Central memory CD8-positive, alpha-beta T cell (primary cell): ENCODE measurements around the gene MED17.

Experiments used
- ATAC-seq: fragments of 150-1000 bp; cut with Tn5 transposase; replicated peaks from 2 replicates; pipeline ENCODE4 v1.10.0; 2022; ENCODE audit warnings: mild to moderate bottlenecking, moderate FRiP score, moderate number of reproducible peaks; ENCODE audit not compliant: poor library complexity, severe bottlenecking; ENCODE audit errors: extremely low read depth
- DNase-seq, 2 donors: peaks; one replicate each; pipeline ENCODE4 v3.0.0; 2021; ENCODE audit warnings: low spot score in 2 of 2
- H3K27ac Mint-ChIP-seq: one replicate; pipeline ENCODE4 v1.8.0; 2022; ENCODE audit warnings: low read depth, mild to moderate bottlenecking, moderate library complexity, mixed read lengths
- H3K27me3 Mint-ChIP-seq: one replicate; pipeline ENCODE4 v1.8.0; 2022; ENCODE audit warnings: mixed read lengths
- H3K36me3 Mint-ChIP-seq: one replicate; pipeline ENCODE4 v1.8.0; 2022; ENCODE audit warnings: mild to moderate bottlenecking, moderate library complexity, mixed read lengths; ENCODE audit not compliant: insufficient read depth
- H3K4me1 Mint-ChIP-seq: one replicate; pipeline ENCODE4 v1.8.0; 2022; ENCODE audit warnings: mixed read lengths
- H3K4me3 Mint-ChIP-seq: one replicate; pipeline ENCODE4 v1.8.0; 2022; ENCODE audit warnings: mild to moderate bottlenecking, moderate library complexity, mixed read lengths
- H3K9me3 Mint-ChIP-seq: one replicate; pipeline ENCODE4 v1.8.0; 2022; ENCODE audit warnings: mixed read lengths

MED17 gene

DNA sequence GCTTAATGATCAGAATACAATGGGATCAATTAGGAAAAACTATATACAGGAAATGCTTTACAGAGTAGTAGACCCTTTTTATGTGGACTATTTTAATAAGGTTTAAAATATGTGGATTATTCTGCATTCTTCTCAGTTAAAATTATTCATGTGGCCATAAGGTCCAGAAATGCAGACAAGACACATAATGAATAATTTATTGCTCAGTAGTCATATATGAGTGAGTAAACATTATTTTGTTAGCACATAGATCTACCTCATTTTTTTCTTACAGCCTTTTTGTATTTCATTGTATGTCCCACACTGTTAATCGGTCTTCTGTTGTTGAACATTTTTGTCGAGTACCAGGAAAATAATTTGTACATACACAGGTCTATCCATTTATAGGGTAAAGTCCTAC, 20.8 kb downstream of the MED17 start:
- Mint-ChIP-seq H3K4me1 (peaks cover 23% of the 10 kb centered on the region), H3K36me3 (peaks cover 71% of the 10 kb centered on the region), H3K9me3 (no peaks in the 10 kb centered on the region), H3K27ac (no peak overlapping the region), H3K4me3 (no peak overlapping the region), H3K27me3 (no peaks in the 10 kb centered on the region)
- ATAC-seq (no peak), DNase-seq (no peak)

DNA sequence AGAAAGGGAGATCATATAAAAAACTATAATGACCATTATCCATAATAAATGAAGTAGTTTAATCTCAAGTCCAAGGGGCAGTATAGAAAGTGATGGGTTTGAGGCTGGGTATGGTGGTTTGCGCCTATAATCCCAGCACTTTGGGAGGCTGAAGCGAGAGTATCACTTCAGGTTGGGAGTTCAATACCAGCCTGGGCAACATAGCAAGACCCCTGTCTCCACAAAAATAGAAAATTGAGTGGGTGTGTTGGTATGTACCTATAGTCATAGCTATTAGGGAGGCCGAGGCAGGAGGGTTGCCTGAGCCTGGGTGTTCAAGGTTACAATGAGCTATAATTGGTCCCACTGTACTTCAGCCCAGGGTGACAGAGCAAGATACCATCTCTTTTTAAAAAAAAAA, 23.9 kb downstream of the MED17 start:
- H3K4me3 Mint-ChIP-seq, result no peak overlapping the region
- no peak for DNase-seq
- no peak for ATAC-seq
- peaks cover 14% of the 10 kb centered on the region for H3K4me1 Mint-ChIP-seq
- H3K27ac Mint-ChIP-seq, result peak overlapping the region; percentile 55
- no peaks in the 10 kb centered on the region for H3K27me3 Mint-ChIP-seq
- peaks cover 78% of the 10 kb centered on the region for H3K36me3 Mint-ChIP-seq
- H3K9me3 Mint-ChIP-seq, result no peaks in the 10 kb centered on the region

DNA sequence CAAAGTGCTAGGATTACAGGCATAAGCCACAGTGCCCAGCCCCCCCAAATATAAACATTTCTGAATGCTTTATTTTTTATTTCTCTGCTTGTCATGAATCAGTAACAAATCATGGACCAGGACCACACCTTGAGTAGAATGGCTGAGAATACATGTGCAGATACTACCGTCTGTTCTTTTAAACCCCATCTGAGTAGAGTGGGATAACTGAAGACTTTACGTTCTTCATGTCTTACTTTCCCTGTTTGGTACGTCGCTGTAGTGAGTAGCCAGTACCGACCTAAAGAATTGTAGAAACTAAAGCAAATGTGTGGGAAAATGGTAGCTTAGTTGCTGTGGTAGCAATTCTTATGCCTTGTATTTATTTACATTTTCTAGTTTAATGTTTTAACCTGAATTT, 29.9 kb downstream of the MED17 start:
- Mint-ChIP-seq H3K9me3 (no peaks in the 10 kb centered on the region), H3K27me3 (no peaks in the 10 kb centered on the region), H3K4me1 (no peaks in the 10 kb centered on the region), H3K36me3 (peaks cover 51% of the 10 kb centered on the region), H3K27ac (peak overlapping the region; percentile 38), H3K4me3 (no peak overlapping the region)
- DNase-seq, result no peak
- no peak for ATAC-seq

DNA sequence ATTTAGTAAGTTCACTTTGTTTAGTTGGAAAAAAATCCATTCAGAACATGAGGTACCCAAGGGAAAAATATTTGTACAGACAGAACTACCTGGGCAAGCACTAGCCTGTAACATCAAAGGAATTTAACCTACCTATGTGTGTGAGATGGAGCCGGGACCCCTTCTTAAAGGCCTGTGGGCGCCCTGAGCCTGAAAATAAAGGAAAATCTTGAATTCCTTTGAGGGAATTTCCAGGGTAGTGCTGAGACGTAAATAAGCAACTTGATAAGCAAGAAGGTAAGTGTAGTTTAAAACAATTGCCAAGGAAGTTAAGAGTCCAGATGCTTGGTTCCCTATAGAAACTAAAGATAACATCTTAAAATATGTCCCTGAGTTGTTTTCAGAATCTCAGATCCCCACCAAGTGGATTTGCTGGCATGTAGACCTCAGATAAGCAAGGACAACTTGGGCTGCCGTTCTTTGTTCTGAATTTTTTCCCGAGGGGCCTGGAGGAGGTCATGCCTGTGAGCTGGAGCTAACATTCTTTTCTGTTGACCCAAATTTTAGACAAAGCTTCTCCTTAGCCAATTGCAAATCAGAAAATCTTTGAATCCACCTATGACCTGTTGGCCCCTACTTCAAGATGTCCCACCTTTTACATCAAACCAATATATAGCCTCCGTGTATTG, 31.0 kb downstream of the MED17 start:
- Mint-ChIP-seq H3K4me1 (no peaks in the 10 kb centered on the region), H3K36me3 (peaks cover 44% of the 10 kb centered on the region), H3K9me3 (no peaks in the 10 kb centered on the region), H3K27me3 (no peaks in the 10 kb centered on the region), H3K4me3 (no peak overlapping the region), H3K27ac (no peak overlapping the region)
- ATAC-seq, result no peak
- no peak for DNase-seq

- Mint-ChIP-seq H3K36me3 (peaks cover 20% of the 10 kb centered on the region), H3K4me1 (no peaks in the 10 kb centered on the region)
Observed at GRCh38 chr11:93817426-93818348, 33.6 kb downstream of the MED17 start.

GRCh38 chr11:93819966-93820695, 36.0 kb downstream of the MED17 start:
- Mint-ChIP-seq H3K27me3 (peaks cover 11% of the 10 kb centered on the region), H3K9me3 (no peaks in the 10 kb centered on the region), H3K27ac (no peak overlapping the region), H3K4me1 (no peaks in the 10 kb centered on the region), H3K36me3 (peaks cover 5% of the 10 kb centered on the region), H3K4me3 (no peak overlapping the region)
- DNase-seq (no peak), ATAC-seq (no peak)

More at GRCh38 chr11:93817426-93818348, 33.6 kb downstream of the MED17 start:
- no peaks in the 10 kb centered on the region for H3K27me3 Mint-ChIP-seq
- peak overlapping the region; percentile 33 for H3K27ac Mint-ChIP-seq
- DNase-seq (no peak), ATAC-seq (no peak)
- H3K4me3 Mint-ChIP-seq, result no peak overlapping the region
- no peaks in the 10 kb centered on the region for H3K9me3 Mint-ChIP-seq

DNA sequence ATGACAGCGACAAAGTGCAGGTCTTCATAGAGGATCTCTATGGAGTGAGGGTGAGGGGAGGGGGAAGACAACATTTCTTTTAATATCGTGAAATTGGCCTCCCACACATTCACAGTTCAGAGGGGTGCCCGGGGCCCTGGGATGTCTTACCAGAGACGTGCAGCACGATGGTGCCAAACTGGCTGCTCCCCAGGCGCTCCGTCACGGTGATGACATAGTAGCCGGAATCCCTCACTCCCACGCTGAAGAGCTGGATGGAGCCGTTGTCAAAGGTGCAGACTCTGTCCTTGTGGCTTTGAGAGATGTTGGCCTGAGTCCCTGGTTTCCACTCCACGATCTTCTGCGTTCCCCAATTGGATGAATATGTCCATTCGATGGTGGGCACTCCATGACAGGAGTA, 36.8 kb downstream of the MED17 start:
- H3K4me1 Mint-ChIP-seq, result no peaks in the 10 kb centered on the region
- no peak for ATAC-seq
- H3K27ac Mint-ChIP-seq, result no peak overlapping the region
- DNase-seq, result no peak
- H3K9me3 Mint-ChIP-seq, result no peaks in the 10 kb centered on the region
- peaks cover 2% of the 10 kb centered on the region for H3K36me3 Mint-ChIP-seq
- no peak overlapping the region for H3K4me3 Mint-ChIP-seq
- H3K27me3 Mint-ChIP-seq, result peaks cover 11% of the 10 kb centered on the region

GRCh38 chr11:93821617-93822016, 37.5 kb downstream of the MED17 start:
- no peaks in the 10 kb centered on the region for H3K4me1 Mint-ChIP-seq
- no peak for DNase-seq
- no peaks in the 10 kb centered on the region for H3K9me3 Mint-ChIP-seq
- no peak overlapping the region for H3K4me3 Mint-ChIP-seq
- peaks cover 2% of the 10 kb centered on the region for H3K36me3 Mint-ChIP-seq
- H3K27me3 Mint-ChIP-seq, result peaks cover 11% of the 10 kb centered on the region
- no peak overlapping the region for H3K27ac Mint-ChIP-seq
- no peak for ATAC-seq

DNA sequence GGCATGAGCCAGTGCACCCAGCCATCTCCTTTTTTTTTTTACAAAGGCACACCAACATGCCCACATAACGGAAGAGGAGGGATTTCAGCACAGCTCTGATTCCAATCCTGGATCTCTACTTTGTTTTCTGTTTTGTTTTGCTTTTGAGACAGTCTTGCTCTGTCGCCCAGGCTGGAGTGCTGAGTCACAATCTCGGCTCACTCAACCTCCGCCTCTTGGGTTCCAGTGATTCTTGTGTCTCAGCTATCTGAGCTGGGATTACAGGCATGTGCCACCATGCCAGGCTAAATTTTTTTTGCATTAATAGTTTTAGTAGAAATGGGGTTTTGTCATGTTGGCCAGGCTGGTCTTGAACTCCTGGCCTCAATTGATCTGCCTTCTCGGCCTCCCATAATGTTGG, 38.3 kb downstream of the MED17 start:
- ATAC-seq (no peak), DNase-seq (no peak)
- Mint-ChIP-seq H3K27ac (no peak overlapping the region), H3K36me3 (peaks cover 2% of the 10 kb centered on the region), H3K9me3 (no peaks in the 10 kb centered on the region), H3K4me1 (no peaks in the 10 kb centered on the region), H3K4me3 (no peak overlapping the region), H3K27me3 (peaks cover 11% of the 10 kb centered on the region)

DNA sequence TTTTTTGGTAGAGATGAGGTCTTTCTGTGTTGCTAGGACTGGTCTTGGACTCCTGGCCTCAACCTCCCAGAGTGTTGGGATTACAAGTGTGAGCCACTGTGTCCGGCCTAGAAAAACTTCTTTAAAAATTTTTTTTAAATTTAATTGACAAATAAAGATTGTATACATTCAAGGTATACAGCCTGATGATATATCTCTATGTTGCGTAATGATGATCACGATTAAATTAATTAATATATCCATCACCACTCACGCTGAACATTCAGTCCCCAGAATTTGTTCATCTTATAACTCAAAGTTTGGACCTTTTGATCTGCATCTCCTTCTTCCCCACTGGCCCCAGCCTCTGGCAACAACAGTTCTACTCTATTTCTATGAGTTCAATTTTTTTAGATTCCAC, 39.1 kb downstream of the MED17 start:
- H3K36me3 Mint-ChIP-seq, result peaks cover 2% of the 10 kb centered on the region
- DNase-seq (no peak), ATAC-seq (no peak)
- no peaks in the 10 kb centered on the region for H3K4me1 Mint-ChIP-seq
- no peak overlapping the region for H3K27ac Mint-ChIP-seq
- H3K27me3 Mint-ChIP-seq, result peaks cover 11% of the 10 kb centered on the region
- no peak overlapping the region for H3K4me3 Mint-ChIP-seq
- no peaks in the 10 kb centered on the region for H3K9me3 Mint-ChIP-seq

DNA sequence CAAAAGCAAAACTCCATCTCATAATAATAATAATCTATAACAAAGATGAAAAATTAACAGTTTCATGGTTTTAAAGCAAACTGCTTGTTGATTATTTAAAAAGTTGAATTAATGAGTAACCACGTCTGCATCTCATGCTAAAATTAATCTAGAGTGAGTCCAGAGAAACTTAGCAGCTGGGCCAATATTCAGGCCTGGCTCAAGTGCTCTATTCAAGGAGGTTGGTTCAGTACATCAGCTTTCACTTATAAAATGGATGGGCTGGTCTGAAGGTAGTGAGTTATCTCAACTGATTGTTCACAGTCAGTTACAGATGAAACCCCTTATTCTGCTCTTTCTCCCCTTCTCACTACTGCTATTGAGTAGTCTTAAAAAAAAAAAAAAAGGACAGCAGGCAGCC, 43.3 kb downstream of the MED17 start:
- Mint-ChIP-seq H3K9me3 (no peaks in the 10 kb centered on the region), H3K27me3 (peaks cover 26% of the 10 kb centered on the region), H3K27ac (no peak overlapping the region), H3K36me3 (peaks cover 2% of the 10 kb centered on the region), H3K4me1 (no peaks in the 10 kb centered on the region), H3K4me3 (no peak overlapping the region)
- DNase-seq (no peak), ATAC-seq (no peak)

- H3K27me3 Mint-ChIP-seq, result peaks cover 16% of the 10 kb centered on the region
- H3K4me3 Mint-ChIP-seq, result no peak overlapping the region
- DNase-seq (no peak), ATAC-seq (no peak)
- H3K9me3 Mint-ChIP-seq, result no peaks in the 10 kb centered on the region
- H3K4me1 Mint-ChIP-seq, result no peaks in the 10 kb centered on the region
- no peaks in the 10 kb centered on the region for H3K36me3 Mint-ChIP-seq
- H3K27ac Mint-ChIP-seq, result no peak overlapping the region
Observed at GRCh38 chr11:93829598-93829997, 45.5 kb downstream of the MED17 start.
